ENCODE results near the gene NCK2. TPM values are rescaled to one million over a fixed set of nuclear protein-coding genes. Genes with fewer than 3 reads are reported as not detected.

The NCK2 gene
- total RNA-seq, 1 experiment from 2014 or later = 45.4 TPM

DNA sequence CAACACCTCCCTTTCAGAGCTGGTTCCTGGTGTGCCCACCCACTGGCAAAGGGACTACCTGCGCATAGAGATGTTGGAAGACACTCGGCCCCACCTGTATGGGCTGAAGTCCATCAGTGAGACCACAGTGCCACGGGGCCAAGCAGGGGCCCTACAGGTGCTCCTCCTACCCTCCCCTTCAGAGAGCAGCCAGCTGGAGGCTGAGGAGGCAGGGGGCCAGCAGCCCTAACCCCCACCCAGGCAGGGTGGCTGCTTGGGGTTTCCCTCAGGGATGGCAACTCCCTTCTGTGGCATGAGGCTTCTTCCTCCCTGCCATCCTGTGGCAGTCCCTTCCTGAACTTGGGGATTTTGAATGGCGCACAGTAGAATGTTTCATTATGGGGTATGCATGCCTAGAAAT, 125.3 kb downstream of the NCK2 start:
- Histone ChIP-seq H3K4me1 (ENCODE audit: insufficient read depth, low read length) (peaks cover 13% of the 10 kb centered on the region; the same call in 1 of the 2 replicates), H3K36me3 (ENCODE audit: low read depth, low read length) (no peaks in the 10 kb centered on the region), H4K20me1 (ENCODE audit: low read length) (no peaks in the 10 kb centered on the region), H3K27me3 (ENCODE audit: low read length) (no peaks in the 10 kb centered on the region), H2AFZ (ENCODE audit: low read length) (no peak overlapping the region), H3K9me2 (replicated peaks; ENCODE audit: low read length) (no peaks in the 10 kb centered on the region), H3K27ac (ENCODE audit: low read length) (no peak overlapping the region), H3F3A (ENCODE audit: low read length, unreplicated experiment) (no peaks in the 10 kb centered on the region), H3K9ac (ENCODE audit: low read length) (no peak overlapping the region), H3K4me2 (ENCODE audit: low read length) (no peak overlapping the region), H3K9me3 (ENCODE audit: low read length) (no peaks in the 10 kb centered on the region), H3K79me2 (ENCODE audit: low read length) (no peaks in the 10 kb centered on the region), H3K4me3 (ENCODE audit: low read length) (no peak overlapping the region)
- no peak for TF ChIP-seq EZH2 (IDR thresholded peaks at IDR 0.05; ENCODE audit: low read length, unreplicated experiment)
- TF ChIP-seq, protein P1, sequence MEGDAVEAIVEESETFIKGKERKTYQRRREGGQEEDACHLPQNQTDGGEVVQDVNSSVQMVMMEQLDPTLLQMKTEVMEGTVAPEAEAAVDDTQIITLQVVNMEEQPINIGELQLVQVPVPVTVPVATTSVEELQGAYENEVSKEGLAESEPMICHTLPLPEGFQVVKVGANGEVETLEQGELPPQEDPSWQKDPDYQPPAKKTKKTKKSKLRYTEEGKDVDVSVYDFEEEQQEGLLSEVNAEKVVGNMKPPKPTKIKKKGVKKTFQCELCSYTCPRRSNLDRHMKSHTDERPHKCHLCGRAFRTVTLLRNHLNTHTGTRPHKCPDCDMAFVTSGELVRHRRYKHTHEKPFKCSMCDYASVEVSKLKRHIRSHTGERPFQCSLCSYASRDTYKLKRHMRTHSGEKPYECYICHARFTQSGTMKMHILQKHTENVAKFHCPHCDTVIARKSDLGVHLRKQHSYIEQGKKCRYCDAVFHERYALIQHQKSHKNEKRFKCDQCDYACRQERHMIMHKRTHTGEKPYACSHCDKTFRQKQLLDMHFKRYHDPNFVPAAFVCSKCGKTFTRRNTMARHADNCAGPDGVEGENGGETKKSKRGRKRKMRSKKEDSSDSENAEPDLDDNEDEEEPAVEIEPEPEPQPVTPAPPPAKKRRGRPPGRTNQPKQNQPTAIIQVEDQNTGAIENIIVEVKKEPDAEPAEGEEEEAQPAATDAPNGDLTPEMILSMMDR (conservative IDR thresholded peaks at IDR 0.05; ENCODE audit: low read depth, low read length) = no peak
- no peak for TF ChIP-seq EZH2phosphoT487 (IDR thresholded peaks at IDR 0.05; ENCODE audit: borderline replicate concordance, low read length)
- ChIA-PET CTCF (no interaction called here), POLR2A (ENCODE audit: unreplicated experiment) (no interaction called here)
- DNase-seq (no peak), ATAC-seq (no peak)
- intact Hi-C loops (cut with micrococcal nuclease) = no loop called here
- BruUV-seq (replicated peaks) = no TSS peak

DNA sequence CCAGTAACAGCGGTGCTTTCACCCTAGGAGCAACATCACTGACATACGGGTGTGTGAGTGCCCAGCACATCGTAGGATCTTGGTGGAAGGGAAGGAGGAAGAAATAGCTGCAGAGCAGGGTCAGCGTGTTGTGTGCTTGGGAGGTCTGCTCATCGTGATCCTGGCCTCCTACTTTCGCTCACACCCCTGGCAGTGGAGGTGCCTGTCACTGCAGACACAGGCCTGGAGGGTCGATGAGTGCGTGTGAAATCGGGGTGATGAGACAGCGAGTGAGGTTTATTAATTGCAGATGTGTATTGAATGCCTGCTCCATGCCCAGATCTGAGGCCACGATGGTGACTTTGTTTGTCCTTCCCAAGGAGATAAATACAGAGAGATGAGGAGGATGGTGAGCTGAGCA, 126.1 kb downstream of the NCK2 start:
- intact Hi-C loops (cut with micrococcal nuclease) = no loop called here
- Histone ChIP-seq H3K79me2 (ENCODE audit: low read length) (no peaks in the 10 kb centered on the region), H3K9me2 (replicated peaks; ENCODE audit: low read length) (no peaks in the 10 kb centered on the region), H3K27me3 (ENCODE audit: low read length) (no peaks in the 10 kb centered on the region), H3K4me2 (ENCODE audit: low read length) (no peak overlapping the region), H3K4me1 (ENCODE audit: insufficient read depth, low read length) (peaks cover 13% of the 10 kb centered on the region; the same call in 1 of the 2 replicates), H2AFZ (ENCODE audit: low read length) (no peak overlapping the region), H3K4me3 (ENCODE audit: low read length) (no peak overlapping the region), H4K20me1 (ENCODE audit: low read length) (no peaks in the 10 kb centered on the region), H3K27ac (ENCODE audit: low read length) (no peak overlapping the region), H3K9me3 (ENCODE audit: low read length) (no peaks in the 10 kb centered on the region), H3K36me3 (ENCODE audit: low read depth, low read length) (no peaks in the 10 kb centered on the region), H3K9ac (ENCODE audit: low read length) (no peak overlapping the region), H3F3A (ENCODE audit: low read length, unreplicated experiment) (no peaks in the 10 kb centered on the region)
- TF ChIP-seq EZH2 (IDR thresholded peaks at IDR 0.05; ENCODE audit: low read length, unreplicated experiment) (no peak), EZH2phosphoT487 (IDR thresholded peaks at IDR 0.05; ENCODE audit: borderline replicate concordance, low read length) (no peak)
- TF ChIP-seq, protein P1 (conservative IDR thresholded peaks at IDR 0.05; ENCODE audit: low read depth, low read length) = no peak
- ChIA-PET POLR2A (ENCODE audit: unreplicated experiment) (no interaction called here), CTCF (no interaction called here)
- DNase-seq = no peak
- BruUV-seq (replicated peaks) = no TSS peak
- ATAC-seq = no peak

DNA sequence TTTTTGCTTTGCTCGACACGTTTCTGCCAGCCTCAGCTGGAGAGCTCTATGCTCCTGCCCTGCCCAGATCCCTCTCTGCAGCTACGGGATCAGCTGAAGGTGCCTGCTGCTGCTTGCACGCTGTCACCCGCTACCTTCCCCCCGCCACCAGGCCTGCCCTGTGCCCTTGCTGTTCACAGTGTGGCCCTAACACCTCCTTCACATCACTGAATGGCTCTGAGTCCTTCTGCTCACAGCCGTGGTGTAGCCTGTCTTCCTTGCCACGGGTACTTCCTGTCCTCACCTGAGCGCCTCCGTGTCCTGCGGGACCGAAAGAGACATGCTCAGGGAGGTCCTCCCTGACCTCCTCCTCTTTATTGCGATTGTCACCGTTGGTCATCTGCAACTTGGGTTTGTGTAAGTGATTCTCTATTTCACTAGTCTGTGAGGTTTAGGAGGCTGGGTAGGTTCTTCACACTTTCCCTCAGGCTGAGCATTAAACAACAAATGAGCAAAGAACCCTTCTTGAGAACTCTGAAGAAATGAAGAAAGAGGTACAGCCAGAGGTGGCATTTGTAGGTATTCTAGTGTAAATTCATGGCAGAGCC, 127.5 kb downstream of the NCK2 start:
- Histone ChIP-seq H3K27me3 (ENCODE audit: low read length) (no peaks in the 10 kb centered on the region), H4K20me1 (ENCODE audit: low read length) (no peaks in the 10 kb centered on the region), H3K9me3 (ENCODE audit: low read length) (no peaks in the 10 kb centered on the region), H3K4me1 (ENCODE audit: insufficient read depth, low read length) (peaks cover 13% of the 10 kb centered on the region; the same call in 1 of the 2 replicates), H2AFZ (ENCODE audit: low read length) (no peak overlapping the region), H3K36me3 (ENCODE audit: low read depth, low read length) (no peaks in the 10 kb centered on the region), H3K4me3 (ENCODE audit: low read length) (no peak overlapping the region), H3F3A (ENCODE audit: low read length, unreplicated experiment) (no peaks in the 10 kb centered on the region), H3K79me2 (ENCODE audit: low read length) (no peaks in the 10 kb centered on the region), H3K9ac (ENCODE audit: low read length) (no peak overlapping the region), H3K27ac (ENCODE audit: low read length) (no peak overlapping the region), H3K9me2 (replicated peaks; ENCODE audit: low read length) (no peaks in the 10 kb centered on the region), H3K4me2 (ENCODE audit: low read length) (no peak overlapping the region)
- TF ChIP-seq, protein P1 (conservative IDR thresholded peaks at IDR 0.05; ENCODE audit: low read depth, low read length) = no peak
- no peak for TF ChIP-seq EZH2phosphoT487 (IDR thresholded peaks at IDR 0.05; ENCODE audit: borderline replicate concordance, low read length)
- TF ChIP-seq EZH2 (IDR thresholded peaks at IDR 0.05; ENCODE audit: low read length, unreplicated experiment) = no peak
- CTCF ChIA-PET = no interaction called here
- DNase-seq = no peak
- no peak for ATAC-seq
- POLR2A ChIA-PET (ENCODE audit: unreplicated experiment) = no interaction called here
- no TSS peak for BruUV-seq (replicated peaks)
- intact Hi-C loops (cut with micrococcal nuclease) = no loop called here
